Stimulated activated naive CD8-positive, alpha-beta T cell treated with anti-CD3 and anti-CD28 coated beads, Interleukin-15, amount 100 ng/mL, for 72 hours (primary cell): ENCODE measurements around the gene SPATA3.

Experiments
- ATAC-seq: fragments of 150-1000 bp; cut with Tn5 transposase; 2 replicates; pipeline ENCODE4 v1.10.0; 2021; ENCODE audit warnings: mild to moderate bottlenecking, moderate library complexity
- DNase-seq, 2 donors: peaks; one replicate each; pipeline ENCODE4 v3.0.0; 2021 to 2022
- H3K27ac Mint-ChIP-seq, 2 donors: one replicate each; pipeline ENCODE4 v1.8.0; 2022; ENCODE audit warnings: mild to moderate bottlenecking in 2 of 2, mixed read lengths in 2 of 2, moderate library complexity in 2 of 2
- H3K27me3 Mint-ChIP-seq: one replicate; pipeline ENCODE4 v1.8.0; 2022; ENCODE audit warnings: mixed read lengths
- H3K4me1 Mint-ChIP-seq: one replicate; pipeline ENCODE4 v1.8.0; 2022; ENCODE audit warnings: mild to moderate bottlenecking, mixed read lengths
- H3K4me3 Mint-ChIP-seq, 2 donors: one replicate each; pipeline ENCODE4 v1.8.0; 2022; ENCODE audit warnings: mild to moderate bottlenecking in 2 of 2, mixed read lengths in 2 of 2, moderate library complexity in 1 of 2
- H3K9me3 Mint-ChIP-seq, 2 donors: one replicate each; pipeline ENCODE4 v1.8.0; 2022; ENCODE audit warnings: mixed read lengths in 2 of 2

Gene SPATA3

GRCh38 chr2:230995821-230996220, at the start of gene SPATA3:
SPATA3 (plus strand) TSS chr2:230996121; CDS start chr2:230996234, 113 bp downstream.
- H3K27ac Mint-ChIP-seq, result no peak within 1 kb of the TSS
- peaks cover 7 to 11% of the 10 kb centered on the region in 2 donors for H3K9me3 Mint-ChIP-seq

DNA sequence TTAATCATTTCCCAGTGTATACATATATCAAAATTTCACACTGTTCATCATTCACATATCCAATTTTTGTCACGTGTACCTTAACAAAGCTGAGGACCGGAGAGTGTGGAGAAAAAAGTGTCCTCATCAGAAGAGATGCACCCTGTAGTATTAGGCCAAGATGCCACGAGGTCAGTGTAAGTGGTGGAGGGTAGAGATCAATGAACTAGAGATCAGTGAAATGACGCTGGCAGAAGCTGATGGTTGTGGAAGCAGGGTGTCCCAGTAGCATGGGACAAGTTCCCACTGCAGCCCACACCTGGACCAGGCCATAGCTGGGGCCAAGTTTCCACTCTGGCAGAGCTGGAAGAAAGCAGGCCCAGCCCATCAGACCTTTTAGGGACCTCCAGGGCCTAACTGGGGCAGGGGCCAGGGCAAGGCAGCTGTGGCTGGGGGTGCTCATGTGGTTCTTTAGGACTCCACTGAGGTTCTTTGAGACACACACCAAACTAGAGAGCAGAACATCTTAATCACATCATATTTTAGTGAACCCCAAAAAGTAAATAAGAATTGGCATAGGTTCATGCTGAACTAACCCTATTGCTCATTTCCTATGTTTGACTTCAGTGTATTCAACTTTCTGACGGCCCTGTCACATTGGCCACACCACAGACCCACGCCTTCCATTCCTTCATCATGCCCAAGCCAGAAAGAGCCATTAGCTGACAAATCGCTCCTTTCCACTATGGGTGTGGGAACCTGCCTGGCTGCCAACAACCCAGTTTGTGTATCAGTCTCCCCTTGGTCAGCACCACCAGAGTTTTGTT, 49.3 kb upstream of the SPATA3 start:
- DNase-seq (no peak), ATAC-seq (no peak)
- H3K9me3 Mint-ChIP-seq, result no peaks in the 10 kb centered on the region
- peaks cover 93% of the 10 kb centered on the region for H3K4me1 Mint-ChIP-seq
- H3K27me3 Mint-ChIP-seq, result no peaks in the 10 kb centered on the region
- H3K4me3 Mint-ChIP-seq, result peak overlapping the region; percentile 38 to 82
- no peak overlapping the region for H3K27ac Mint-ChIP-seq

More at GRCh38 chr2:230995821-230996220, at the start of gene SPATA3:
- Mint-ChIP-seq H3K4me3 (no peak within 1 kb of the TSS), H3K27me3 (peaks cover 80% of the 10 kb centered on the region), H3K4me1 (peaks cover 8% of the 10 kb centered on the region)
- DNase-seq (no peak), ATAC-seq (no peak)

DNA sequence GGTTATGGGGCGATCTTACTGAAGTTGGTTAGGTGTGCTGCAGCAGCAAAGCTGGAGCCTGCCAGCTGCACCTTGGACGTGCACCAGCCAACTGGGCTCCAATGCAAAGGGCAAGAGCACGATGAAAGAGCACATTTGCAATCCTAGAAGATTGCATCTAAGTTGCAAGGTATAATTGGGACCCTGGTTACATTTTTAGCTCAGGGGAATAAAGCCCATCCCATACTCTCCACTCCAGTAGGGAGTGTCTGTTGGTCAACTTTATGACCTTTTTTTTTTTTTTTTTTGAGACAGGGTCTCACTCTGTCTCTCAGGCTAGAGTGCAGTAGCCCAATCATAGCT, 48.7 kb upstream of the SPATA3 start:
- Mint-ChIP-seq H3K27ac (no peak overlapping the region), H3K4me3 (peak overlapping the region; percentile 12 to 66), H3K9me3 (no peaks in the 10 kb centered on the region), H3K4me1 (peaks cover 87% of the 10 kb centered on the region), H3K27me3 (no peaks in the 10 kb centered on the region)
- ATAC-seq (no peak), DNase-seq (no peak)

DNA sequence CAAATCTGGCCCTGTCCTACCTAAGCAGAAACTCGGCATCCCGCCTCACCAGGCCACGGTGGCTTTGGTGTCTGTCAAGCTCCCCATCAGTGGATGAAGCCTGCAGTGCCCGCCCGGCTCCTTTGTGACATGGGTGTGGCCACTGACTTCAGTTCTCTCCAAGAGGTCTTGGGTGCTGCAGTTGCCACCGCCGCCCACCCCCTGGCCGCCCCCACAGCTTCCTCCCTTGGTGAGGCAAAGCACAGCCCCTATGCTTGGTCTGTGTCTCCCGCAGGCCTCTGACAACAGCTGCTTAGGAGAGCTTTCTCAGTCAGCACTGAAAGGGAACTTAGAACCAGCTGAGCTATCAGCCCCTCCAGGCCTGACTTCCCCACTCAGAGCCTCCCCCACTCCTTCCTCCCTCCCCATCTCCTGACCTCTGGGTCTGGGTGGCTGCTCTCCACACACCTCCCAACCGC, 48.0 kb upstream of the SPATA3 start:
- Mint-ChIP-seq H3K27ac (no peak overlapping the region), H3K9me3 (no peaks in the 10 kb centered on the region), H3K4me1 (peaks cover 83% of the 10 kb centered on the region), H3K4me3 (peak overlapping the region; percentile 66 to 69), H3K27me3 (no peaks in the 10 kb centered on the region)
- DNase-seq (no peak), ATAC-seq (no peak)

DNA sequence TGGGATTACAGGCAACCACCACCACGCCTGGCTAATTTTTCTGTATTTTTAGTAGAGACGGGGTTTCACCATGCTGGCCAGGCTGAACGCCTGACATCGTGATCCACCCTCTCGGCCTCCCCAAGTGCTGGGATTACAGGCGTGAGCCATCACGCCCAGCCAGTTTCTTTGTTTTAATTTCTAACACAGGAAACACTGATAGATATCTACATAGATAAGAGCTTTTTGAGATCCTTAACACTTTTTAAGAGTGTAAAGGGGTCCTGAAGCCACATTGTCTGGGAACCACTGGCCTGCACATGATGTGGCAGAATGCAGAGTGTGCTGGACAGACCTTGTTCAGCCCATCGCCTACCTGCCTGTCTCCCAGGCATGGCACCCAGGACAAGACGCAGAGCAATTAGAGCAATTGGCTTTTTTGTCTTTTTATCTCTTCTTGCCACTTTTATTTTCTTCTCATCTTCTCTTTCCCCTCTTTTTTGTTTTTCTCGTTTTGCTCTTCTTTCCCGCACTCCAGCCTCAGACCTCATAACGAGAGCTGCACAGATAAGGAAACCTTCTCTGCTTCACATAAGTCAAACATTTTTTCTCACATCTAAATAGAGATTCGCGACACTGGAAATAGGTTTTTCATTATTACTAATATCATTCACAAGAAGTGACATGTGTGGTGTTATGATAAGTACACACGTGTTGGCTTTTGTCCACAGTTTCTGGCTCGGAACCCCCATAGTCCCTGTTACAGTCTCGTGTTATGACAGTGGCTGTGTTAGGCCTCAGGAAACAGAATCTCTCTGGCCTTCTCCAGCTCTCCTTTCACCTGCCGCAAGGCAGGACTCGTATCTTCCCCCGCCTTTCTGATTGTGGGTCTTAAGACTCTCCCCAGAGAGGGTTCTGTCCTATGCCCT, 45.7 kb upstream of the SPATA3 start:
- DNase-seq (no peak), ATAC-seq (peak; percentile 67)
- H3K4me1 Mint-ChIP-seq, result peaks cover 83% of the 10 kb centered on the region
- no peaks in the 10 kb centered on the region for H3K27me3 Mint-ChIP-seq
- H3K27ac Mint-ChIP-seq, result peak overlapping the region; percentile 36 to 77
- peak overlapping the region; percentile 6 to 36 for H3K4me3 Mint-ChIP-seq
- H3K9me3 Mint-ChIP-seq, result no peaks in the 10 kb centered on the region

DNA sequence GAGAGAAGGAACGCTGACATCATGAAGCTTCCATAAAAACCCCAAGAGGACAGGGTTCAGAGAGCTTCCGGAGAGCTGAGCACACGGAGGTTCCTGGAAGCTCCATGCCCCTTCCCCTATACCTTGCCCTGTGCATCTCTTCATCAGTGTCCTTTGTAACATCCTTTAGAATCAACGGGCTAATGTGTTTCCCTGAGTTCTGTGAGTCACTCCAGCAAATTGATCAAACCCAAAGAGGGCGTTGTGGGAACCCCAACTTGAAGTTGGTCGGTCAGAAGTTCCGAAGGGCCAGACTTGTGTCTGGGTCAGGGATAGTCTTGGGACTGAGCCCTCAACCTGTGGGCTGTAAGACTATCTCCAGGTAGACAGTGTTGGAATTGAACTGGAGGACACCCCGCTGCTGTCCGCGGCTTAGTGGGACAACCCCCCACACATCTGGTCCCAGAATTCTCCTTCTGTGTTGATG, 45.0 kb upstream of the SPATA3 start:
- no peak for ATAC-seq
- Mint-ChIP-seq H3K27me3 (no peaks in the 10 kb centered on the region), H3K4me1 (peaks cover 85% of the 10 kb centered on the region), H3K27ac (peak overlapping the region in 1 of 2 donors; percentile 77), H3K9me3 (no peaks in the 10 kb centered on the region), H3K4me3 (no peak overlapping the region)
- no peak for DNase-seq

DNA sequence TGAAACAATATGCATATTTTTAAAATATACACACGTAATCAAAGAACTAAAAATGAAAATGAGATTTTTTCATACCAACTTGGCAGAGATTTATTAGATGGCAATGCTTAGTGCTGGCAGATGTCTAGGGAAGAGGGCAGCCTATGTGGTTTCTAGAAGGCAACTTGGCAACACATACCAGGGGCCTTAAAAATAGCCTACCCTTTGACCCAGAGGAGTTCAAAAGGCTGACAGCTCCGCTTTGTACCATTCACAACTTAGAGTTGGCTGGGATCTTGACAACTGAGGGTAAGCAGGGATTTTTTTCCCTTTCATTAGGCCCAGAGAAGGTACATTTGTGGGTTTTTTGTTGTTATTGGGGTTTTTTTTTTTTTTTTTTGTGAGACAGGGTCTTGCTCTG, 44.5 kb upstream of the SPATA3 start:
- peaks cover 83% of the 10 kb centered on the region for H3K4me1 Mint-ChIP-seq
- no peaks in the 10 kb centered on the region for H3K27me3 Mint-ChIP-seq
- no peak overlapping the region for H3K4me3 Mint-ChIP-seq
- DNase-seq (no peak), ATAC-seq (no peak)
- no peaks in the 10 kb centered on the region for H3K9me3 Mint-ChIP-seq
- H3K27ac Mint-ChIP-seq, result no peak overlapping the region

GRCh38 chr2:230952226-230952956, 43.5 kb upstream of the SPATA3 start:
- Mint-ChIP-seq H3K4me3 (no peak overlapping the region), H3K27ac (no peak overlapping the region), H3K4me1 (peaks cover 79% of the 10 kb centered on the region), H3K27me3 (no peaks in the 10 kb centered on the region), H3K9me3 (no peaks in the 10 kb centered on the region)
- DNase-seq (no peak), ATAC-seq (no peak)

- Mint-ChIP-seq H3K27me3 (no peaks in the 10 kb centered on the region), H3K4me3 (peak overlapping the region in 1 of 2 donors; percentile 61), H3K27ac (no peak overlapping the region), H3K4me1 (peaks cover 75% of the 10 kb centered on the region), H3K9me3 (no peaks in the 10 kb centered on the region)
- ATAC-seq (no peak), DNase-seq (no peak)
Measured at GRCh38 chr2:230953845-230954244, 42.1 kb upstream of the SPATA3 start.

- Mint-ChIP-seq H3K4me1 (peaks cover 75% of the 10 kb centered on the region), H3K27ac (no peak overlapping the region), H3K4me3 (peak overlapping the region in 1 of 2 donors; percentile 13), H3K9me3 (no peaks in the 10 kb centered on the region), H3K27me3 (no peaks in the 10 kb centered on the region)
- DNase-seq (no peak), ATAC-seq (no peak)
Measured at GRCh38 chr2:230954746-230955145, 41.2 kb upstream of the SPATA3 start.

GRCh38 chr2:230955163-230955737, 40.7 kb upstream of the SPATA3 start:
- Mint-ChIP-seq H3K27ac (peak overlapping the region in 1 of 2 donors; percentile 43), H3K27me3 (peaks cover 2% of the 10 kb centered on the region), H3K4me1 (peaks cover 75% of the 10 kb centered on the region), H3K9me3 (no peaks in the 10 kb centered on the region), H3K4me3 (peak overlapping the region; percentile 24 to 28)
- ATAC-seq (no peak), DNase-seq (no peak)

DNA sequence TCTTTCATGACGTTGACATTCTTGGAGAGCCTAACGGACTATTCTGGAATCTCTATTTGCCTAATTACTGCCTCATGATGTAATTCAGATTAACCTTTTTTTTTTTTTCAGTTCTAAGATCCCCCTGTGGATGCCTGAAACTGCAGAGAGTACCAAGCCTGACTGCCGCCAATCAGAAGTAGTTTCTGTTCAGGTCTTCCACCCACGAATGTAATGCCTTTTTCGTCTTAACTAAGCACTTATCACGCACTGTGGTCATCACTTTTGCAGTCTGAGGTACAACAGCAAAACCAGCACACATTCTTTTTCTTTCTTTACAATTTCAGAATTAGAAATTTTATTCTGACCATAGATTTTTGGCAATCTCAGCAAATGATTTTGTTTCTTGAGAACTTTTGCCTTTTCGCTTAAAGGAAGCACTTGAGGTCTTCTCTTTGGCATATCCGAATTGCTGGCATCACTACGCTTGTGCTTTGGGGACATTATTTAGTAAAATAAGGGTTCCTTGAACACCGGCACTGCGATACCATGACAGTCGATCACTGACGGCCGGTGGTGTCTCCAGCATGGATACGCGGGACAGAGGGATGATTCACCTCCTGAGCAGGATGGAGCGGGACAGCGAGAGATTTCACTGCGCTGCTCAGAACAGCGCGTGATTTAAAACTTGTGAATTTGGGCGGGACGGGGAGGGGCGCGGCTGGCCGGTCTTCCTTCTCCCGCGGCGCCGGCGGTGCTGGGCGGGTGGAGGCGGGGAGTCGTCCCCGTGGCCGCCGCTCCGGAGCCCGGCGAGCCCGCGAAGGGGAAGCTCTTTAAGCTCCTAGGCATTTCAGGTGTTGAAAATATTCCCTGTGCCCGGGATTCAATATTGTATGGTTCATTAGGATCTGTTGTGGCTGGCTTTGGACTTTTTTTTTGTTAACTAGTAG, 38.8 kb upstream of the SPATA3 start:
- H3K4me3 Mint-ChIP-seq, result peak overlapping the region; percentile 91 to 96
- H3K4me1 Mint-ChIP-seq, result peaks cover 72% of the 10 kb centered on the region
- H3K27me3 Mint-ChIP-seq, result peaks cover 15% of the 10 kb centered on the region
- H3K27ac Mint-ChIP-seq, result peak overlapping the region; percentile 96 to 99
- H3K9me3 Mint-ChIP-seq, result no peaks in the 10 kb centered on the region
- ATAC-seq (peak; percentile 96), DNase-seq (peak; percentile 60 to 74)

- no peaks in the 10 kb centered on the region for H3K9me3 Mint-ChIP-seq
- peaks cover 15% of the 10 kb centered on the region for H3K27me3 Mint-ChIP-seq
- peak overlapping the region; percentile 91 to 96 for H3K4me3 Mint-ChIP-seq
- no peak for DNase-seq
- H3K27ac Mint-ChIP-seq, result peak overlapping the region; percentile 96 to 99
- H3K4me1 Mint-ChIP-seq, result peaks cover 75% of the 10 kb centered on the region
- no peak for ATAC-seq
Measured at GRCh38 chr2:230957756-230958391, 38.0 kb upstream of the SPATA3 start.
